NCI-H345 treated with DMSO at 0.1 percent for 48 hours (cell line): Measurements from ENCODE around the gene ZRSR2.
"Not testable (repeated sequence)": the region's sequence is repeated elsewhere in the genome, so short reads cannot be mapped to it uniquely, and the experiment has no call there.

Experiments
- DNase-seq: peaks from one replicate; lab custom pipeline; 2025; ENCODE audit not compliant: unreplicated experiment; lab: John Stamatoyannopoulos, UW

Gene ZRSR2

GRCh38 chrX:15790769-15791290 lies 546 bp downstream of the ZRSR2 start:
- DNase-seq, result no peak

GRCh38 chrX:15797707-15798106 lies 7.4 kb downstream of the ZRSR2 start:
- no peak for DNase-seq

GRCh38 chrX:15804563-15804962 lies 14.3 kb downstream of the ZRSR2 start:
- DNase-seq, result no peak

GRCh38 chrX:15808254-15808653 lies 18.0 kb downstream of the ZRSR2 start:
- no peak for DNase-seq

GRCh38 chrX:15812192-15812938 lies 22.1 kb downstream of the ZRSR2 start:
- no peak for DNase-seq

GRCh38 chrX:15813416-15813815 lies 23.1 kb downstream of the ZRSR2 start:
- no peak for DNase-seq

- no peak for DNase-seq
Observed at GRCh38 chrX:15814771-15815365, 24.6 kb downstream of the ZRSR2 start.

- DNase-seq, result no peak
Observed at GRCh38 chrX:15815779-15816437, 25.6 kb downstream of the ZRSR2 start.

- no peak for DNase-seq
Observed at GRCh38 chrX:15816438-15816809, 26.1 kb downstream of the ZRSR2 start.

GRCh38 chrX:15816886-15817285 lies 26.6 kb downstream of the ZRSR2 start:
- DNase-seq, result no peak

- no peak for DNase-seq
Observed at GRCh38 chrX:15820106-15821073, 30.1 kb downstream of the ZRSR2 start.

- DNase-seq, result no peak
Observed at GRCh38 chrX:15822922-15823321, 32.6 kb downstream of the ZRSR2 start.

- no peak for DNase-seq
Observed at GRCh38 chrX:15825936-15826335, 35.7 kb downstream of the ZRSR2 start.

- DNase-seq, result no peak
Observed at GRCh38 chrX:15829217-15829616, 38.9 kb downstream of the ZRSR2 start.

GRCh38 chrX:15831347-15831746 lies 41.1 kb downstream of the ZRSR2 start:
- DNase-seq, result not testable (repeated sequence)

GRCh38 chrX:15834053-15834452 lies 43.8 kb downstream of the ZRSR2 start:
- DNase-seq, result no peak

- DNase-seq, result no peak
Observed at GRCh38 chrX:15834827-15835595, 44.7 kb downstream of the ZRSR2 start.

GRCh38 chrX:15838017-15838416 lies 47.7 kb downstream of the ZRSR2 start:
- no peak for DNase-seq

GRCh38 chrX:15841853-15842516 lies 51.7 kb downstream of the ZRSR2 start:
- DNase-seq, result no peak

GRCh38 chrX:15843960-15844359 lies 53.7 kb downstream of the ZRSR2 start:
- DNase-seq, result no peak
